HEK293 (cell line): ENCODE results near the gene ZRSR2.

ENCODE experiments used
- CTCF ChIP-seq: fragments of 450-650 bp; formaldehyde crosslinking; IDR thresholded peaks from 2 replicates; pipeline ENCODE4 v1.5.1; 2016; ENCODE audit warnings: missing biosample characterization, missing genetic modification characterization
- TCF7L2 ChIP-seq: IDR thresholded peaks from 2 replicates; pipeline ENCODE4 v1.6.1; 2011; ENCODE audit warnings: low read depth, mild to moderate bottlenecking, inconsistent platforms, low read length, moderate library complexity, borderline replicate concordance

GRCh38 chrX:15769300-15769954, 20.9 kb upstream of the ZRSR2 start:
- TF ChIP-seq CTCF = no peak
- TF ChIP-seq TCF7L2 = no peak
